Liver (tissue), 9 donors: ENCODE results near the gene SRGAP1. TPM values are rescaled to one million over a fixed set of nuclear protein-coding genes. Genes with fewer than 3 reads are reported as not detected.

ENCODE experiments used
- DNase-seq: peaks from one replicate; pipeline ENCODE4 v3.0.0-alpha.2; 2017; ENCODE audit warnings: low spot score
- H3K27ac ChIP-seq, 2 donors: one replicate each; pipeline ENCODE4 v1.7.0; 2013; ENCODE audit warnings: inconsistent platforms in 2 of 2, low read length in 2 of 2, control low read depth in 1 of 2, low read depth in 1 of 2, mild to moderate bottlenecking in 1 of 2
- H3K27me3 ChIP-seq, 4 donors: one replicate each; pipeline versions ENCODE4 v1.6.1 to v1.7.0; 2013; ENCODE audit warnings: low read length in 3 of 4, inconsistent platforms in 1 of 4, mild to moderate bottlenecking in 1 of 4, moderate library complexity in 1 of 4; ENCODE audit not compliant: control insufficient read depth in 4 of 4, insufficient read depth in 4 of 4
- H3K36me3 ChIP-seq, 4 donors: one replicate each; pipeline versions ENCODE4 v1.6.1 to v1.7.0; 2013; ENCODE audit warnings: low read length in 3 of 4, mild to moderate bottlenecking in 3 of 4, low read depth in 1 of 4, moderate library complexity in 1 of 4; ENCODE audit not compliant: control insufficient read depth in 4 of 4, insufficient read depth in 3 of 4
- H3K4me1 ChIP-seq, 4 donors: one replicate each; pipeline versions ENCODE4 v1.6.1 to v1.7.0; 2013; ENCODE audit warnings: low read length in 3 of 4, mild to moderate bottlenecking in 3 of 4, moderate library complexity in 1 of 4; ENCODE audit not compliant: control insufficient read depth in 4 of 4, insufficient read depth in 4 of 4
- H3K4me3 ChIP-seq, 3 donors: one replicate each; pipeline versions ENCODE4 v1.6.1 to v1.7.0; 2013; ENCODE audit warnings: low read length in 3 of 3, control low read depth in 1 of 3, low read depth in 1 of 3, mild to moderate bottlenecking in 1 of 3
- H3K9ac ChIP-seq, 2 donors: one replicate each; pipeline ENCODE4 v1.7.0; 2013; ENCODE audit warnings: low read length in 2 of 2, mild to moderate bottlenecking in 2 of 2, moderate library complexity in 2 of 2, control low read depth in 1 of 2, low read depth in 1 of 2
- H3K9me3 ChIP-seq, 4 donors: one replicate each; pipeline versions ENCODE4 v1.6.1 to v1.7.0; 2013; ENCODE audit warnings: low read length in 3 of 4; ENCODE audit not compliant: control insufficient read depth in 4 of 4
- EGR1 ChIP-seq, 2 donors: IDR thresholded peaks; 2 replicates each; pipeline ENCODE4 v1.6.1; 2016 to 2018; ENCODE audit warnings: antibody characterized with exemption in 2 of 2, low read depth in 2 of 2
- HNF4A ChIP-seq, 2 donors: conservative IDR thresholded peaks; 2 replicates each; pipeline ENCODE4 v1.6.1; 2016; ENCODE audit warnings: antibody characterized with exemption in 2 of 2, mild to moderate bottlenecking in 2 of 2
- JUND ChIP-seq, 2 donors: IDR thresholded peaks; 2 replicates each; pipeline ENCODE4 v1.6.1; 2016; ENCODE audit warnings: antibody characterized with exemption in 2 of 2
- RAD21 ChIP-seq, 2 donors: IDR thresholded peaks; 2 replicates each; pipeline ENCODE4 v1.6.1; 2016; ENCODE audit warnings: antibody characterized with exemption in 2 of 2, mild to moderate bottlenecking in 2 of 2
- RXRA ChIP-seq, 2 donors: IDR thresholded peaks; 2 replicates each; pipeline ENCODE4 v1.6.1; 2017 to 2018; ENCODE audit warnings: antibody characterized with exemption in 2 of 2, mild to moderate bottlenecking in 1 of 2
- SP1 ChIP-seq: IDR thresholded peaks from 2 replicates; pipeline ENCODE4 v1.6.1; 2018; ENCODE audit warnings: antibody characterized with exemption, mild to moderate bottlenecking
- WGBS: extraction: QIAGEN DNeasy Blood & Tissue Kit; methylation state at CpG from one replicate; pipeline ENCODE4 v1.1.7; 2013; 5-methylcytosine and 5-hydroxymethylcytosine counted together
- polyA plus RNA-seq, 2 donors: library from polyadenylated mRNA; stranded (reverse) in 1 of 2; unstranded in 1 of 2; fragments of 200-250 nt in 1 of 2; fragments of >200 nt in 1 of 2; fragmentation: Nextera tagmentation in 1 of 2; extraction: Ambion mirVana in 1 of 2; gene quantifications; one replicate each; pipeline versions ENCODE4 v1.2.1 to v1.2.3, GENCODE V29; 2013 to 2015
- total RNA-seq, 2 donors: library from RNA; depleted of rRNA; stranded (reverse); fragments of >200 nt; gene quantifications; one replicate each; pipeline ENCODE4 v1.2.3, GENCODE V29; 2014
- TF ChIP-seq, protein P1 (sequence below): IDR thresholded peaks from 2 replicates; pipeline ENCODE4 v1.6.1; 2016; ENCODE audit warnings: antibody characterized with exemption
- TF ChIP-seq, protein P2 (sequence below): IDR thresholded peaks from 2 replicates; pipeline ENCODE4 v1.6.1; 2016; ENCODE audit warnings: antibody characterized with exemption
- TF ChIP-seq, protein P3 (sequence below): IDR thresholded peaks from 2 replicates; pipeline ENCODE4 v1.6.1; 2016; ENCODE audit warnings: antibody characterized with exemption, mild to moderate bottlenecking
- TF ChIP-seq, protein P4 (sequence below): fragments of 150-350 bp; IDR thresholded peaks from 2 replicates; pipeline ENCODE4 v1.5.1; 2017; ENCODE audit warnings: improper control_type of control experiment, low read depth, low read length; ENCODE audit not compliant: missing input control
- donor health status: healthy.
- donor health status: healthy.
- donor health status: healthy.
- donor health status: healthy.
- donor health status: healthy.

The SRGAP1 gene
- total and polyA plus RNA-seq, 4 donors, result 0.28 to 1.3 (median 0.85) TPM

DNA sequence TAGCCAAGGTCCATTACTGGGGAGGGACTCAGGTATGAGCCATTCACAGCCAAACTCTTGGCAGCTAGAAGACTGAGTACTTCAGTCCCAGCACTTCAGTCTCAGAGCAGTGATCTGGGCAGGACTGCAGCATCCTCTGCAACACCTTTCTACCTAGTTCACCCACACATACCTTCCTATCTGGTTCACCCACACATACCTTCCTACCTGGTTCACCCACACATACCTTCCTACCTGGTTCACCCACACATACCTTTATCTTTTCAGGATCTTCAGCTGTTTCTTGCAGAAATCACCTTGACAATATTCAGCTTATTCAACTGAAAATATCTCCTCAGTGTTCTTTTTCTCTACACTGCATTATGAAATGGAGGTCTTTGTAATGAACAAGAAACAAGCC, 101.3 kb downstream of the SRGAP1 start (continued):
- TF ChIP-seq HNF4A (conservative IDR thresholded peaks at IDR 0.05), result no peak

DNA sequence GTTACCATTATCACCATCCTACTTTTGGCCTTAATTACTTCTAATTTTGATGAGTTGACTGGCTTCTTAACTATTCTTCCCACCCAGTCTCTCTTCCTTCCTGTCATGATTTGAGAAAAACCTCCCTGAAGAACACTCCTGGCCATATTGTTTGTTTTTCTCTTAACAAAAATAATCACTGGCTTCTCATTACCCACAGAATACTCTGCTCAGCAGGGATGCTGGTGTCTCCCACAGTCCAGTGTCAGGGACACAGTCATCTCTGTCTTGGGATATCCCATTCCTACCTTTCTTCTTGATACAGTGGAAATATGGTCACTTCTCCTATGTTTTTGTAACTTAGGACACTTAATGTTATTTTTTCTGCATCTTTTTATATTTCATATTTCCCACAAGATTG, 103.7 kb downstream of the SRGAP1 start:
- Histone ChIP-seq H3K4me1 (peaks cover 0 to 11% (median 6%) of the 10 kb centered on the region in 4 donors), H3K9me3 (no peaks in the 10 kb centered on the region), H3K27me3 (no peaks in the 10 kb centered on the region), H3K4me3 (no peak overlapping the region), H3K9ac (no peak overlapping the region), H3K36me3 (no peaks in the 10 kb centered on the region), H3K27ac (no peak overlapping the region)
- no peak for DNase-seq
- TF ChIP-seq, protein P1, sequence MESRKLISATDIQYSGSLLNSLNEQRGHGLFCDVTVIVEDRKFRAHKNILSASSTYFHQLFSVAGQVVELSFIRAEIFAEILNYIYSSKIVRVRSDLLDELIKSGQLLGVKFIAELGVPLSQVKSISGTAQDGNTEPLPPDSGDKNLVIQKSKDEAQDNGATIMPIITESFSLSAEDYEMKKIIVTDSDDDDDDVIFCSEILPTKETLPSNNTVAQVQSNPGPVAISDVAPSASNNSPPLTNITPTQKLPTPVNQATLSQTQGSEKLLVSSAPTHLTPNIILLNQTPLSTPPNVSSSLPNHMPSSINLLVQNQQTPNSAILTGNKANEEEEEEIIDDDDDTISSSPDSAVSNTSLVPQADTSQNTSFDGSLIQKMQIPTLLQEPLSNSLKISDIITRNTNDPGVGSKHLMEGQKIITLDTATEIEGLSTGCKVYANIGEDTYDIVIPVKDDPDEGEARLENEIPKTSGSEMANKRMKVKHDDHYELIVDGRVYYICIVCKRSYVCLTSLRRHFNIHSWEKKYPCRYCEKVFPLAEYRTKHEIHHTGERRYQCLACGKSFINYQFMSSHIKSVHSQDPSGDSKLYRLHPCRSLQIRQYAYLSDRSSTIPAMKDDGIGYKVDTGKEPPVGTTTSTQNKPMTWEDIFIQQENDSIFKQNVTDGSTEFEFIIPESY, result no peak
- TF ChIP-seq, protein P2, sequence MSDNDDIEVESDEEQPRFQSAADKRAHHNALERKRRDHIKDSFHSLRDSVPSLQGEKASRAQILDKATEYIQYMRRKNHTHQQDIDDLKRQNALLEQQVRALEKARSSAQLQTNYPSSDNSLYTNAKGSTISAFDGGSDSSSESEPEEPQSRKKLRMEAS, result no peak
- TF ChIP-seq RAD21 (IDR thresholded peaks at IDR 0.05), result no peak
- TF ChIP-seq EGR1 (IDR thresholded peaks at IDR 0.05; ENCODE audit: low read depth in 2 of 2), result no peak
- TF ChIP-seq JUND (IDR thresholded peaks at IDR 0.05), result no peak
- TF ChIP-seq SP1, result no peak
- TF ChIP-seq RXRA (IDR thresholded peaks at IDR 0.05), result no peak
- TF ChIP-seq, protein P3, sequence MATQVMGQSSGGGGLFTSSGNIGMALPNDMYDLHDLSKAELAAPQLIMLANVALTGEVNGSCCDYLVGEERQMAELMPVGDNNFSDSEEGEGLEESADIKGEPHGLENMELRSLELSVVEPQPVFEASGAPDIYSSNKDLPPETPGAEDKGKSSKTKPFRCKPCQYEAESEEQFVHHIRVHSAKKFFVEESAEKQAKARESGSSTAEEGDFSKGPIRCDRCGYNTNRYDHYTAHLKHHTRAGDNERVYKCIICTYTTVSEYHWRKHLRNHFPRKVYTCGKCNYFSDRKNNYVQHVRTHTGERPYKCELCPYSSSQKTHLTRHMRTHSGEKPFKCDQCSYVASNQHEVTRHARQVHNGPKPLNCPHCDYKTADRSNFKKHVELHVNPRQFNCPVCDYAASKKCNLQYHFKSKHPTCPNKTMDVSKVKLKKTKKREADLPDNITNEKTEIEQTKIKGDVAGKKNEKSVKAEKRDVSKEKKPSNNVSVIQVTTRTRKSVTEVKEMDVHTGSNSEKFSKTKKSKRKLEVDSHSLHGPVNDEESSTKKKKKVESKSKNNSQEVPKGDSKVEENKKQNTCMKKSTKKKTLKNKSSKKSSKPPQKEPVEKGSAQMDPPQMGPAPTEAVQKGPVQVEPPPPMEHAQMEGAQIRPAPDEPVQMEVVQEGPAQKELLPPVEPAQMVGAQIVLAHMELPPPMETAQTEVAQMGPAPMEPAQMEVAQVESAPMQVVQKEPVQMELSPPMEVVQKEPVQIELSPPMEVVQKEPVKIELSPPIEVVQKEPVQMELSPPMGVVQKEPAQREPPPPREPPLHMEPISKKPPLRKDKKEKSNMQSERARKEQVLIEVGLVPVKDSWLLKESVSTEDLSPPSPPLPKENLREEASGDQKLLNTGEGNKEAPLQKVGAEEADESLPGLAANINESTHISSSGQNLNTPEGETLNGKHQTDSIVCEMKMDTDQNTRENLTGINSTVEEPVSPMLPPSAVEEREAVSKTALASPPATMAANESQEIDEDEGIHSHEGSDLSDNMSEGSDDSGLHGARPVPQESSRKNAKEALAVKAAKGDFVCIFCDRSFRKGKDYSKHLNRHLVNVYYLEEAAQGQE, result no peak

DNA sequence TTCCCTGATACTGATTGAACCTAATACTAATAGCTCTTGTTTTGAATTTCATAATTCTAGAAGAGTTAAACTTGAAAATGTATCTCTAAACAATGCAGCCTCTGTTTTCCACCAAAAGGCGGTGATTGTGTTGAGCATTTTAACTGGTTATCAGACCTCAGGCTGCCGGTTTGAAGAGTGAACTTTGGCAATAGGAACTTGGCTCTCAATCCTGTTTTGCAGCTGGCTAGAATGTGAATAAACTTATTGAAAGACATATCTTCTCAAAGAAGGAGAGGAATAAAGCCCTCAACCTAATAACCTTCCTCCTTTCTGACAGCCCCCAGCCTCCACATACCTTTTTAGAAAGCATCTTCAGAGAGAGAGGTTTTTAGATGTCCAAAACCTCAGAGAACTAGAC, 105.4 kb downstream of the SRGAP1 start:
- Histone ChIP-seq H3K27ac (no peak overlapping the region), H3K4me1 (peaks cover 0 to 11% (median 5%) of the 10 kb centered on the region in 4 donors), H3K9me3 (no peaks in the 10 kb centered on the region), H3K9ac (no peak overlapping the region), H3K4me3 (no peak overlapping the region), H3K36me3 (no peaks in the 10 kb centered on the region), H3K27me3 (no peaks in the 10 kb centered on the region)
- DNase-seq, result no peak
- peak in 1 of 2 donors; percentile 11 for TF ChIP-seq RAD21 (IDR thresholded peaks at IDR 0.05)
- TF ChIP-seq, protein P4, sequence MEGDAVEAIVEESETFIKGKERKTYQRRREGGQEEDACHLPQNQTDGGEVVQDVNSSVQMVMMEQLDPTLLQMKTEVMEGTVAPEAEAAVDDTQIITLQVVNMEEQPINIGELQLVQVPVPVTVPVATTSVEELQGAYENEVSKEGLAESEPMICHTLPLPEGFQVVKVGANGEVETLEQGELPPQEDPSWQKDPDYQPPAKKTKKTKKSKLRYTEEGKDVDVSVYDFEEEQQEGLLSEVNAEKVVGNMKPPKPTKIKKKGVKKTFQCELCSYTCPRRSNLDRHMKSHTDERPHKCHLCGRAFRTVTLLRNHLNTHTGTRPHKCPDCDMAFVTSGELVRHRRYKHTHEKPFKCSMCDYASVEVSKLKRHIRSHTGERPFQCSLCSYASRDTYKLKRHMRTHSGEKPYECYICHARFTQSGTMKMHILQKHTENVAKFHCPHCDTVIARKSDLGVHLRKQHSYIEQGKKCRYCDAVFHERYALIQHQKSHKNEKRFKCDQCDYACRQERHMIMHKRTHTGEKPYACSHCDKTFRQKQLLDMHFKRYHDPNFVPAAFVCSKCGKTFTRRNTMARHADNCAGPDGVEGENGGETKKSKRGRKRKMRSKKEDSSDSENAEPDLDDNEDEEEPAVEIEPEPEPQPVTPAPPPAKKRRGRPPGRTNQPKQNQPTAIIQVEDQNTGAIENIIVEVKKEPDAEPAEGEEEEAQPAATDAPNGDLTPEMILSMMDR, result no peak
- 24% methylated on average over 2 of the region's 2 CpGs for WGBS
